ENCODE measurements around the gene KLHL6. TPM values are rescaled to one million over a fixed set of nuclear protein-coding genes. Genes with fewer than 3 reads are reported as not detected.
"Not testable (repeated sequence)": the region's sequence is repeated elsewhere in the genome, so short reads cannot be mapped to it uniquely, and the experiment has no call there.

The KLHL6 gene
- total RNA-seq, 1 donor from 2014 or later = 36.7 TPM

DNA sequence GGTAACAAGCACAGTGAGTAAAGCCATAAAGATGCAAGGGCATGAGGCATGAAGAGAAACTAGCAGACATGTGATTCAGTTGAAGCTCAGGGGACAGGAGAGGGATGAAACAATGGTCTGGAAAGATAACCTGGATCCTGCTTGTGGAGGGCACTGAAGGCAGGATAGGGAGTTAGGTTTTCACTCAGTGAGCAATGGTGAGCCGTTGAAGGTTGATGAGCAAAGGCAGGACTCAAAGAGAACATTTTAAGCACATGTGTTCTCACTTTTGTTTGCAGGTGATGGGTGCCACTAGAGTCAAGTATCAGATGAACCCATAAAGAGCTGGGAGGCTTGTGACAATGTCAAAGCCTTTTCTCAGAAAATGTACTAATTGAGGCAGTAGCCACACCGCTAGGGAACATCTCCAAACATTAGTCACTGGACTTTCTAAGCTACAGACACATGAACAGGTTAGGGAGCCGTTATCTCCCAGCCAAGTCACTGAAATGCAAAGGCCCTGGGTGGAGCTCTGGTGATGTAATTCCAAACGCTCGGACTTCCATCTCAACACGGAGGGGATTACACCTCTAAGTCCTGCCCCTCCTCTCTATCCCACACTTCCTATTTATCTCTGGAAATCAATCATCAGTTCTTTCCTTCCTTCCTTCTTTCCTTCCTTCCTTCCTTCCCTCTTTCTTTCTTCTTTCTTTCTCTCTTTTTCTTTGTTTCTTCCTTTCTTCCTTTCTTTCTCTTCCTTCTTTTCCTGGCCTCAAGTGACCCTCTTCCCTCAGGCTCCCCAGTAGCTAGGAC, 22.7 kb downstream of the KLHL6 start:
- intact Hi-C loops (cut with DNase I) = no loop called here
- H3K4me1 ChIP-seq = peaks cover 41% of the 10 kb centered on the region
- no peaks in the 10 kb centered on the region for H3K9me3 ChIP-seq
- TF ChIP-seq, protein P1, sequence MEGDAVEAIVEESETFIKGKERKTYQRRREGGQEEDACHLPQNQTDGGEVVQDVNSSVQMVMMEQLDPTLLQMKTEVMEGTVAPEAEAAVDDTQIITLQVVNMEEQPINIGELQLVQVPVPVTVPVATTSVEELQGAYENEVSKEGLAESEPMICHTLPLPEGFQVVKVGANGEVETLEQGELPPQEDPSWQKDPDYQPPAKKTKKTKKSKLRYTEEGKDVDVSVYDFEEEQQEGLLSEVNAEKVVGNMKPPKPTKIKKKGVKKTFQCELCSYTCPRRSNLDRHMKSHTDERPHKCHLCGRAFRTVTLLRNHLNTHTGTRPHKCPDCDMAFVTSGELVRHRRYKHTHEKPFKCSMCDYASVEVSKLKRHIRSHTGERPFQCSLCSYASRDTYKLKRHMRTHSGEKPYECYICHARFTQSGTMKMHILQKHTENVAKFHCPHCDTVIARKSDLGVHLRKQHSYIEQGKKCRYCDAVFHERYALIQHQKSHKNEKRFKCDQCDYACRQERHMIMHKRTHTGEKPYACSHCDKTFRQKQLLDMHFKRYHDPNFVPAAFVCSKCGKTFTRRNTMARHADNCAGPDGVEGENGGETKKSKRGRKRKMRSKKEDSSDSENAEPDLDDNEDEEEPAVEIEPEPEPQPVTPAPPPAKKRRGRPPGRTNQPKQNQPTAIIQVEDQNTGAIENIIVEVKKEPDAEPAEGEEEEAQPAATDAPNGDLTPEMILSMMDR (IDR thresholded peaks at IDR 0.05) = no peak
- H3K27ac ChIP-seq = no peak overlapping the region
- no peak overlapping the region for H3K4me3 ChIP-seq
- no peaks in the 10 kb centered on the region for H3K27me3 ChIP-seq (ENCODE audit: low read depth)
- ATAC-seq = peak in 1 of 2 donors; percentile 22
- no peak for DNase-seq
- no peaks in the 10 kb centered on the region for H3K36me3 ChIP-seq

GRCh38 chr3:183529717-183530116, 25.8 kb downstream of the KLHL6 start:
- H3K4me3 ChIP-seq = no peak overlapping the region
- intact Hi-C loops (cut with DNase I) = no loop called here
- H3K27ac ChIP-seq = no peak overlapping the region
- H3K4me1 ChIP-seq = peaks cover 30% of the 10 kb centered on the region
- DNase-seq = no peak
- TF ChIP-seq, protein P1 (IDR thresholded peaks at IDR 0.05) = no peak
- H3K9me3 ChIP-seq = no peaks in the 10 kb centered on the region
- H3K36me3 ChIP-seq = peaks cover 4% of the 10 kb centered on the region
- H3K27me3 ChIP-seq (ENCODE audit: low read depth) = no peaks in the 10 kb centered on the region
- no peak for ATAC-seq

GRCh38 chr3:183529185-183529584, 26.3 kb downstream of the KLHL6 start:
- ATAC-seq = no peak
- TF ChIP-seq, protein P1 (IDR thresholded peaks at IDR 0.05) = no peak
- no peak overlapping the region for H3K4me3 ChIP-seq

GRCh38 chr3:183528758-183529157, 26.7 kb downstream of the KLHL6 start:
- ATAC-seq; H3K27ac ChIP-seq; intact Hi-C loops (cut with DNase I); H3K36me3 ChIP-seq; H3K4me3 ChIP-seq; H3K27me3 ChIP-seq (ENCODE audit: low read depth); DNase-seq; H3K9me3 ChIP-seq: not testable (repeated sequence)
- peaks cover 23% of the 10 kb centered on the region for H3K4me1 ChIP-seq

More at GRCh38 chr3:183529185-183529584, 26.3 kb downstream of the KLHL6 start:
- Histone ChIP-seq H3K36me3 (peaks cover 4% of the 10 kb centered on the region), H3K27ac (no peak overlapping the region), H3K27me3 (ENCODE audit: low read depth) (no peaks in the 10 kb centered on the region), H3K4me1 (peaks cover 26% of the 10 kb centered on the region), H3K9me3 (no peaks in the 10 kb centered on the region)
- DNase-seq = no peak
- intact Hi-C loops (cut with DNase I) = no loop called here

GRCh38 chr3:183527428-183528379, 27.8 kb downstream of the KLHL6 start:
- H3K27ac ChIP-seq = no peak overlapping the region
- no peaks in the 10 kb centered on the region for H3K9me3 ChIP-seq
- no peaks in the 10 kb centered on the region for H3K27me3 ChIP-seq (ENCODE audit: low read depth)
- intact Hi-C loops (cut with DNase I) = no loop called here
- TF ChIP-seq, protein P1 (IDR thresholded peaks at IDR 0.05) = no peak
- peaks cover 4% of the 10 kb centered on the region for H3K36me3 ChIP-seq
- peaks cover 17% of the 10 kb centered on the region for H3K4me1 ChIP-seq
- ATAC-seq (peak; percentile 28 to 39), DNase-seq (no peak)
- no peak overlapping the region for H3K4me3 ChIP-seq

All from lower lobe of right lung (tissue), 2 donors.